ENCODE results near the gene MPPED1.

MPPED1 gene

GRCh38 chr22:43438666-43439347, 27.0 kb downstream of the MPPED1 start:
- no peak overlapping the region for H3K9ac ChIP-seq (ENCODE audit: low read depth, low read length)
- H3K4me1 ChIP-seq (ENCODE audit: insufficient read depth, low read length): no peaks in the 10 kb centered on the region
- H3K36me3 ChIP-seq (ENCODE audit: insufficient read depth, low read length): no peaks in the 10 kb centered on the region
- H3K9me3 ChIP-seq (ENCODE audit: control insufficient read depth, insufficient read depth, low read length): no peaks in the 10 kb centered on the region

GRCh38 chr22:43439368-43440103, 27.7 kb downstream of the MPPED1 start:
- no peaks in the 10 kb centered on the region for H3K4me1 ChIP-seq (ENCODE audit: insufficient read depth, low read length)
- no peak overlapping the region for H3K9ac ChIP-seq (ENCODE audit: low read depth, low read length)
- no peaks in the 10 kb centered on the region for H3K36me3 ChIP-seq (ENCODE audit: insufficient read depth, low read length)
- no peaks in the 10 kb centered on the region for H3K9me3 ChIP-seq (ENCODE audit: control insufficient read depth, insufficient read depth, low read length)

GRCh38 chr22:43440104-43440387, 28.2 kb downstream of the MPPED1 start:
- Histone ChIP-seq H3K36me3 (ENCODE audit: insufficient read depth, low read length) (no peaks in the 10 kb centered on the region), H3K4me1 (ENCODE audit: insufficient read depth, low read length) (no peaks in the 10 kb centered on the region), H3K9ac (ENCODE audit: low read depth, low read length) (no peak overlapping the region), H3K9me3 (ENCODE audit: control insufficient read depth, insufficient read depth, low read length) (no peaks in the 10 kb centered on the region)

- H3K4me1 ChIP-seq (ENCODE audit: insufficient read depth, low read length): no peaks in the 10 kb centered on the region
- H3K9ac ChIP-seq (ENCODE audit: low read depth, low read length): no peak overlapping the region
These were observed 28.7 kb downstream of the MPPED1 start for GRCh38 chr22:43440556-43440955.

GRCh38 chr22:43441216-43441615, 29.4 kb downstream of the MPPED1 start:
- H3K9ac ChIP-seq (ENCODE audit: low read depth, low read length): no peak overlapping the region
- H3K4me1 ChIP-seq (ENCODE audit: insufficient read depth, low read length): no peaks in the 10 kb centered on the region
- H3K36me3 ChIP-seq (ENCODE audit: insufficient read depth, low read length): no peaks in the 10 kb centered on the region

More at GRCh38 chr22:43440556-43440955, 28.7 kb downstream of the MPPED1 start:
- Histone ChIP-seq H3K9me3 (ENCODE audit: control insufficient read depth, insufficient read depth, low read length) (no peaks in the 10 kb centered on the region), H3K36me3 (ENCODE audit: insufficient read depth, low read length) (no peaks in the 10 kb centered on the region)

GRCh38 chr22:43441751-43442150, 29.9 kb downstream of the MPPED1 start:
- no peaks in the 10 kb centered on the region for H3K4me1 ChIP-seq (ENCODE audit: insufficient read depth, low read length)
- H3K9ac ChIP-seq (ENCODE audit: low read depth, low read length): no peak overlapping the region
- H3K36me3 ChIP-seq (ENCODE audit: insufficient read depth, low read length): no peaks in the 10 kb centered on the region
- H3K9me3 ChIP-seq (ENCODE audit: control insufficient read depth, insufficient read depth, low read length): no peaks in the 10 kb centered on the region

More at GRCh38 chr22:43441216-43441615, 29.4 kb downstream of the MPPED1 start:
- no peaks in the 10 kb centered on the region for H3K9me3 ChIP-seq (ENCODE audit: control insufficient read depth, insufficient read depth, low read length)

- Histone ChIP-seq H3K9me3 (ENCODE audit: control insufficient read depth, insufficient read depth, low read length) (no peaks in the 10 kb centered on the region), H3K4me1 (ENCODE audit: insufficient read depth, low read length) (no peaks in the 10 kb centered on the region), H3K36me3 (ENCODE audit: insufficient read depth, low read length) (no peaks in the 10 kb centered on the region), H3K9ac (ENCODE audit: low read depth, low read length) (no peak overlapping the region)
These were observed 30.8 kb downstream of the MPPED1 start for GRCh38 chr22:43442386-43443151.

GRCh38 chr22:43443152-43443471, 31.3 kb downstream of the MPPED1 start:
- H3K9ac ChIP-seq (ENCODE audit: low read depth, low read length): no peak overlapping the region
- no peaks in the 10 kb centered on the region for H3K4me1 ChIP-seq (ENCODE audit: insufficient read depth, low read length)

GRCh38 chr22:43446037-43446803, 34.4 kb downstream of the MPPED1 start:
- Histone ChIP-seq H3K36me3 (ENCODE audit: insufficient read depth, low read length) (no peaks in the 10 kb centered on the region), H3K9me3 (ENCODE audit: control insufficient read depth, insufficient read depth, low read length) (no peaks in the 10 kb centered on the region), H3K9ac (ENCODE audit: low read depth, low read length) (no peak overlapping the region), H3K4me1 (ENCODE audit: insufficient read depth, low read length) (no peaks in the 10 kb centered on the region)

More at GRCh38 chr22:43443152-43443471, 31.3 kb downstream of the MPPED1 start:
- H3K9me3 ChIP-seq (ENCODE audit: control insufficient read depth, insufficient read depth, low read length): no peaks in the 10 kb centered on the region
- no peaks in the 10 kb centered on the region for H3K36me3 ChIP-seq (ENCODE audit: insufficient read depth, low read length)

GRCh38 chr22:43446916-43447315, 35.1 kb downstream of the MPPED1 start:
- Histone ChIP-seq H3K9ac (ENCODE audit: low read depth, low read length) (no peak overlapping the region), H3K4me1 (ENCODE audit: insufficient read depth, low read length) (no peaks in the 10 kb centered on the region), H3K9me3 (ENCODE audit: control insufficient read depth, insufficient read depth, low read length) (no peaks in the 10 kb centered on the region), H3K36me3 (ENCODE audit: insufficient read depth, low read length) (no peaks in the 10 kb centered on the region)

- no peaks in the 10 kb centered on the region for H3K9me3 ChIP-seq (ENCODE audit: control insufficient read depth, insufficient read depth, low read length)
- H3K36me3 ChIP-seq (ENCODE audit: insufficient read depth, low read length): no peaks in the 10 kb centered on the region
- no peaks in the 10 kb centered on the region for H3K4me1 ChIP-seq (ENCODE audit: insufficient read depth, low read length)
- no peak overlapping the region for H3K9ac ChIP-seq (ENCODE audit: low read depth, low read length)
These were observed 35.6 kb downstream of the MPPED1 start for GRCh38 chr22:43447380-43447779.

- no peaks in the 10 kb centered on the region for H3K9me3 ChIP-seq (ENCODE audit: control insufficient read depth, insufficient read depth, low read length)
These were observed 36.2 kb downstream of the MPPED1 start for GRCh38 chr22:43448048-43448447.

GRCh38 chr22:43449205-43449830, 37.5 kb downstream of the MPPED1 start:
- H3K36me3 ChIP-seq (ENCODE audit: insufficient read depth, low read length): no peaks in the 10 kb centered on the region
- no peaks in the 10 kb centered on the region for H3K4me1 ChIP-seq (ENCODE audit: insufficient read depth, low read length)
- H3K9ac ChIP-seq (ENCODE audit: low read depth, low read length): no peak overlapping the region
- no peaks in the 10 kb centered on the region for H3K9me3 ChIP-seq (ENCODE audit: control insufficient read depth, insufficient read depth, low read length)

More at GRCh38 chr22:43448048-43448447, 36.2 kb downstream of the MPPED1 start:
- Histone ChIP-seq H3K9ac (ENCODE audit: low read depth, low read length) (no peak overlapping the region), H3K4me1 (ENCODE audit: insufficient read depth, low read length) (no peaks in the 10 kb centered on the region), H3K36me3 (ENCODE audit: insufficient read depth, low read length) (no peaks in the 10 kb centered on the region)

GRCh38 chr22:43449831-43450225, 38.0 kb downstream of the MPPED1 start:
- Histone ChIP-seq H3K4me1 (ENCODE audit: insufficient read depth, low read length) (no peaks in the 10 kb centered on the region), H3K36me3 (ENCODE audit: insufficient read depth, low read length) (no peaks in the 10 kb centered on the region), H3K9me3 (ENCODE audit: control insufficient read depth, insufficient read depth, low read length) (no peaks in the 10 kb centered on the region), H3K9ac (ENCODE audit: low read depth, low read length) (no peak overlapping the region)
